ENCODE data around the gene DIO2. TPM values are rescaled to one million over a fixed set of nuclear protein-coding genes. Genes with fewer than 3 reads are reported as not detected.
A peak's percentile ranks its signal among the peaks of the same experiment; 100 is the strongest.

DIO2 gene
- total and polyA plus RNA-seq, 2 of the 8 experiments (the other 6 are each of a cell fraction or from before 2014, with no cell fraction given), result 0.03 to 0.65 TPM

DNA sequence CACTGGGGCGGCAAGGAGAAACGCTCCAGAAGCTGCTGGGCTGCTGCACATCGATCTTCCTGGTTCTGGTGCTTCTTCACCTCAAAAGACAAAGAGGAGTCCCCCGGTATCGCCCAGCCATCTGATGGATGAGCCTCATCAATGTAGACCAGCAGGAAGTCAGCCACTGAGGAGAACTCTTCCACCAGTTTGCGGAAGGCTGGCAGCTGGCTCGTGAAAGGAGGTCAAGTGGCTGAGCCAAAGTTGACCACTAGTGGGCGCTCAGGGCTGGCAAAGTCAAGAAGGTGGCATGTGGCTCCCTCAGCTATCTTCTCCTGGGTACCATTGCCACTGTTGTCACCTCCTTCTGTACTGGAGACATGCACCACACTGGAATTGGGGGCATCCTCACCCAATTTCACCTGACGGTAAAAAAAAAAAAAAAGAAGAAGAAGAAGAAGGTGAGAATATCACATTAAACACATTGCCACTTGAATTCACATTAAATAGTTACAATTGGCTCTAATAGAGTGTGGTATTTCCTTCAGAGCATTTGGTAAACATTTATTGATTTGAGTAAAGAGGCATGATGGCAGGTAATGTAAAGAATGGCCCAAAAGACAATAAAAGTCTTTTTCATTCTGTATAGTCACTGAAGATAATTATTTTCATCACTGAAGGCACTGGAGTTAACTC is 8.3 kb downstream of the DIO2 start (continued):
- TF ChIP-seq, protein P1, sequence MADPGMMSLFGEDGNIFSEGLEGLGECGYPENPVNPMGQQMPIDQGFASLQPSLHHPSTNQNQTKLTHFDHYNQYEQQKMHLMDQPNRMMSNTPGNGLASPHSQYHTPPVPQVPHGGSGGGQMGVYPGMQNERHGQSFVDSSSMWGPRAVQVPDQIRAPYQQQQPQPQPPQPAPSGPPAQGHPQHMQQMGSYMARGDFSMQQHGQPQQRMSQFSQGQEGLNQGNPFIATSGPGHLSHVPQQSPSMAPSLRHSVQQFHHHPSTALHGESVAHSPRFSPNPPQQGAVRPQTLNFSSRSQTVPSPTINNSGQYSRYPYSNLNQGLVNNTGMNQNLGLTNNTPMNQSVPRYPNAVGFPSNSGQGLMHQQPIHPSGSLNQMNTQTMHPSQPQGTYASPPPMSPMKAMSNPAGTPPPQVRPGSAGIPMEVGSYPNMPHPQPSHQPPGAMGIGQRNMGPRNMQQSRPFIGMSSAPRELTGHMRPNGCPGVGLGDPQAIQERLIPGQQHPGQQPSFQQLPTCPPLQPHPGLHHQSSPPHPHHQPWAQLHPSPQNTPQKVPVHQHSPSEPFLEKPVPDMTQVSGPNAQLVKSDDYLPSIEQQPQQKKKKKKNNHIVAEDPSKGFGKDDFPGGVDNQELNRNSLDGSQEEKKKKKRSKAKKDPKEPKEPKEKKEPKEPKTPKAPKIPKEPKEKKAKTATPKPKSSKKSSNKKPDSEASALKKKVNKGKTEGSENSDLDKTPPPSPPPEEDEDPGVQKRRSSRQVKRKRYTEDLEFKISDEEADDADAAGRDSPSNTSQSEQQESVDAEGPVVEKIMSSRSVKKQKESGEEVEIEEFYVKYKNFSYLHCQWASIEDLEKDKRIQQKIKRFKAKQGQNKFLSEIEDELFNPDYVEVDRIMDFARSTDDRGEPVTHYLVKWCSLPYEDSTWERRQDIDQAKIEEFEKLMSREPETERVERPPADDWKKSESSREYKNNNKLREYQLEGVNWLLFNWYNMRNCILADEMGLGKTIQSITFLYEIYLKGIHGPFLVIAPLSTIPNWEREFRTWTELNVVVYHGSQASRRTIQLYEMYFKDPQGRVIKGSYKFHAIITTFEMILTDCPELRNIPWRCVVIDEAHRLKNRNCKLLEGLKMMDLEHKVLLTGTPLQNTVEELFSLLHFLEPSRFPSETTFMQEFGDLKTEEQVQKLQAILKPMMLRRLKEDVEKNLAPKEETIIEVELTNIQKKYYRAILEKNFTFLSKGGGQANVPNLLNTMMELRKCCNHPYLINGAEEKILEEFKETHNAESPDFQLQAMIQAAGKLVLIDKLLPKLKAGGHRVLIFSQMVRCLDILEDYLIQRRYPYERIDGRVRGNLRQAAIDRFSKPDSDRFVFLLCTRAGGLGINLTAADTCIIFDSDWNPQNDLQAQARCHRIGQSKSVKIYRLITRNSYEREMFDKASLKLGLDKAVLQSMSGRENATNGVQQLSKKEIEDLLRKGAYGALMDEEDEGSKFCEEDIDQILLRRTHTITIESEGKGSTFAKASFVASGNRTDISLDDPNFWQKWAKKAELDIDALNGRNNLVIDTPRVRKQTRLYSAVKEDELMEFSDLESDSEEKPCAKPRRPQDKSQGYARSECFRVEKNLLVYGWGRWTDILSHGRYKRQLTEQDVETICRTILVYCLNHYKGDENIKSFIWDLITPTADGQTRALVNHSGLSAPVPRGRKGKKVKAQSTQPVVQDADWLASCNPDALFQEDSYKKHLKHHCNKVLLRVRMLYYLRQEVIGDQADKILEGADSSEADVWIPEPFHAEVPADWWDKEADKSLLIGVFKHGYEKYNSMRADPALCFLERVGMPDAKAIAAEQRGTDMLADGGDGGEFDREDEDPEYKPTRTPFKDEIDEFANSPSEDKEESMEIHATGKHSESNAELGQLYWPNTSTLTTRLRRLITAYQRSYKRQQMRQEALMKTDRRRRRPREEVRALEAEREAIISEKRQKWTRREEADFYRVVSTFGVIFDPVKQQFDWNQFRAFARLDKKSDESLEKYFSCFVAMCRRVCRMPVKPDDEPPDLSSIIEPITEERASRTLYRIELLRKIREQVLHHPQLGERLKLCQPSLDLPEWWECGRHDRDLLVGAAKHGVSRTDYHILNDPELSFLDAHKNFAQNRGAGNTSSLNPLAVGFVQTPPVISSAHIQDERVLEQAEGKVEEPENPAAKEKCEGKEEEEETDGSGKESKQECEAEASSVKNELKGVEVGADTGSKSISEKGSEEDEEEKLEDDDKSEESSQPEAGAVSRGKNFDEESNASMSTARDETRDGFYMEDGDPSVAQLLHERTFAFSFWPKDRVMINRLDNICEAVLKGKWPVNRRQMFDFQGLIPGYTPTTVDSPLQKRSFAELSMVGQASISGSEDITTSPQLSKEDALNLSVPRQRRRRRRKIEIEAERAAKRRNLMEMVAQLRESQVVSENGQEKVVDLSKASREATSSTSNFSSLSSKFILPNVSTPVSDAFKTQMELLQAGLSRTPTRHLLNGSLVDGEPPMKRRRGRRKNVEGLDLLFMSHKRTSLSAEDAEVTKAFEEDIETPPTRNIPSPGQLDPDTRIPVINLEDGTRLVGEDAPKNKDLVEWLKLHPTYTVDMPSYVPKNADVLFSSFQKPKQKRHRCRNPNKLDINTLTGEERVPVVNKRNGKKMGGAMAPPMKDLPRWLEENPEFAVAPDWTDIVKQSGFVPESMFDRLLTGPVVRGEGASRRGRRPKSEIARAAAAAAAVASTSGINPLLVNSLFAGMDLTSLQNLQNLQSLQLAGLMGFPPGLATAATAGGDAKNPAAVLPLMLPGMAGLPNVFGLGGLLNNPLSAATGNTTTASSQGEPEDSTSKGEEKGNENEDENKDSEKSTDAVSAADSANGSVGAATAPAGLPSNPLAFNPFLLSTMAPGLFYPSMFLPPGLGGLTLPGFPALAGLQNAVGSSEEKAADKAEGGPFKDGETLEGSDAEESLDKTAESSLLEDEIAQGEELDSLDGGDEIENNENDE (IDR thresholded peaks at IDR 0.05; ENCODE audit: insufficient replicate concordance, low read length), result no peak
- TF ChIP-seq, protein P2, sequence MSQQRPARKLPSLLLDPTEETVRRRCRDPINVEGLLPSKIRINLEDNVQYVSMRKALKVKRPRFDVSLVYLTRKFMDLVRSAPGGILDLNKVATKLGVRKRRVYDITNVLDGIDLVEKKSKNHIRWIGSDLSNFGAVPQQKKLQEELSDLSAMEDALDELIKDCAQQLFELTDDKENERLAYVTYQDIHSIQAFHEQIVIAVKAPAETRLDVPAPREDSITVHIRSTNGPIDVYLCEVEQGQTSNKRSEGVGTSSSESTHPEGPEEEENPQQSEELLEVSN (IDR thresholded peaks at IDR 0.05), result no peak
- no peak for TF ChIP-seq EP300 (IDR thresholded peaks at IDR 0.05; ENCODE audit: borderline replicate concordance in 1 of 2, low read depth in 2 of 2, low read length in 2 of 2)
- TF ChIP-seq SIX5 (IDR thresholded peaks at IDR 0.05; ENCODE audit: low read depth, low read length), result no peak
- no peak for TF ChIP-seq JUN (IDR thresholded peaks at IDR 0.05; ENCODE audit: low read depth, low read length)
- TF ChIP-seq RAD21 (IDR thresholded peaks at IDR 0.05 in 1 of 2, conservative IDR thresholded peaks at IDR 0.05 in 1 of 2; ENCODE audit: low read depth in 2 of 2, low read length in 2 of 2), result peak; percentile 81 to 84
- TF ChIP-seq ZNF274 (IDR thresholded peaks at IDR 0.05; ENCODE audit: borderline replicate concordance, extremely low read depth, low read length), result no peak
- TF ChIP-seq SAP30 (IDR thresholded peaks at IDR 0.05; ENCODE audit: insufficient read depth, insufficient replicate concordance, low read length), result no peak
- no peak for TF ChIP-seq CEBPB (IDR thresholded peaks at IDR 0.05; ENCODE audit: low read depth, low read length)
